RKO (cell line): ENCODE results near the gene DPYSL4.

ENCODE experiments used
- DNase-seq: peaks from one replicate; pipeline ENCODE4 v3.0.0-alpha.2; 2016; ENCODE audit warnings: low spot score

The DPYSL4 gene

DNA sequence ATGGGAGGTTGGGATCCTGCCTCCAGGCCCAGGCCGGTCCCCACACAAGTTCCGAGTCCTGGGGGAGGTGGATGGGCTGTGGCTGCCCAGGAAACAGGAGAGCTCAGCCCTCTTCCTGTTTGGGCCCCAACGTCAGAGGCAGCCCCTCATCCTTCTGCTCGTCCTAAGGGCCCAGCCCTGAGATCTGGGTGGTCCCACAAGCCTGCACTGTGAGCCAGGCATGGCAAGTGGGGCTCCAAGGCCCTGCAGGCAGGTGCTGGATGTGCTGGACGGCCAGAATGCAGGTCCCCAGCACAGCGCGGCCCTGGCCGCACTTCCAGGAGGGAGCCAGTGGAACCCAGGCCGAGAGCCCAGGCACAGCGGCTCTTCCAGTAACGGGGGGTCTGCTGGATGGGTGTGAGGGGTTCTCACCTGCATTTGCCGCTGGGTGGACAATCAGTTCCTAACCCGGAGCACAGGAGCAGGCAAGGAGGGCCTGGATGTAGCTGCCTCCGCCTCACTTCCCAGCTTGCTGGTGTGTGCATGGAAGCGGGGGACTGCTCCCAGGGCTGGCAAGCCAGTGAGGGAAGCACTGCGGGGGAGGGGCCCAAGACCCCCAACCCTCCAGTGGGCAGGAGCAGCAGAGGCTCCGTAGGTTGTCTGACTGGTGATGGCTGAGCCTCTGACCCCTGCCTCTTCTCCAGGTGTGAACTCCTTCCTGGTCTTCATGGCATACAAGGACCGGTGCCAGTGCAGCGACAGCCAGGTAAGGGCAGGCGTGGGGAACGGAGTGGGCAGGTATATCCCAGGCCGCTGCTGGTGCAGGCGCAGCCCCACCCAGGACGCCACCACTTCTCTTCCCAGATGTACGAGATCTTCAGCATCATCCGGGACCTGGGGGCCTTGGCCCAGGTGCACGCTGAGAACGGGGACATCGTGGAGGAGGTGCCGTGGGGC, 9.7 kb downstream of the DPYSL4 start:
- no peak for DNase-seq

DNA sequence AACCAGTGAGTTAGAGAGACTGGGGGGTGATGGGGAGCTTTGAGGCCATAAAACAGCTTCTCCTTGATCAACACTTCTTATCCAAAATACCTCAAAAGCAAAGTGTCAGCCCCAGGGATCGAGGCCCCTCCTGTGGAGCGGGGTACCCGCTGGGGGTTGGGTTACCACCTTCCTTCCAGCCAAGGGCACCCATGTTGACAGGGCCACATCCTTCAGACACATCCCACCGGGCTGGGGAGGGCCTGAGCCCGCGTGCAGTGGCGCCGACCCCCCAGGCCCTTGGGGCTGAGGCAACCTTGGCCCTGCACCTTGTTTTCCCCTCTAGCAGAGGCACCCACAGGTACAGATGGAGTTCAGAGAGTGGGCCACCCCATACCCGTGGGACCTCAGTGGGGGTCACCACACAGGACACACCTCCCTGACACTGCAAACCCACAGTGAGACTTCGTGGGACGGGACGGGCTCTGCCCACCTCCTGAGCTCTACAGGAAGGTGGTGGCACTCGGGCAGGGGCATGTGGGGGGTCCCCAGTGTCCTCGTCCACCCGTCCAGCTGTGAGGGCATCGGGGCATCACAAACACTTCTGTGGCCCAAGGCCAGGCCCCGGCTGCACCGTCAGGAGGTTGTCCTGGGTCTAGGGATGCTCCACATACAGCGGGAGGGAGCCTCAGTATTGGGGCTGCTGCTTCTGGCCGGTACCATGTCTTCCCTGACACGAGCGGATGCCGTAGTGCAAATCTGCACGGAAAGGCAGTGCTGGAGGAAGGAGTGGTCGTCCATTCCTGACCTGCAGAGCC, 10.7 kb downstream of the DPYSL4 start:
- no peak for DNase-seq

DNA sequence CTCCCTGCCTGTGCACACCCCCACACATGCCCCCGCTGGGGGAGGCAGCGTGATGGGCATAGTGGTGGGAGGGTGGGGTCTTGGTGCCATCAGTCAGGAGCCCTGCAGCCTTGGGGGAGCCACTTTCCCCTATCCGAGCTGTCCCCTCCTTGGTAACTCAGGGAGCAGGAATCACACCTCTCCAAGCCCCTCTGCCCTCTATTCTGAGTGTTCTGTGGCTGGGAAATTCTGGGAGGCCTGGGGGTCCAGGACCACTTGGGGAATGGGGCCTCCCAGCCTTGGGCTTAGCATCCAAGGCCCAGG, 11.3 kb downstream of the DPYSL4 start:
- no peak for DNase-seq

DNA sequence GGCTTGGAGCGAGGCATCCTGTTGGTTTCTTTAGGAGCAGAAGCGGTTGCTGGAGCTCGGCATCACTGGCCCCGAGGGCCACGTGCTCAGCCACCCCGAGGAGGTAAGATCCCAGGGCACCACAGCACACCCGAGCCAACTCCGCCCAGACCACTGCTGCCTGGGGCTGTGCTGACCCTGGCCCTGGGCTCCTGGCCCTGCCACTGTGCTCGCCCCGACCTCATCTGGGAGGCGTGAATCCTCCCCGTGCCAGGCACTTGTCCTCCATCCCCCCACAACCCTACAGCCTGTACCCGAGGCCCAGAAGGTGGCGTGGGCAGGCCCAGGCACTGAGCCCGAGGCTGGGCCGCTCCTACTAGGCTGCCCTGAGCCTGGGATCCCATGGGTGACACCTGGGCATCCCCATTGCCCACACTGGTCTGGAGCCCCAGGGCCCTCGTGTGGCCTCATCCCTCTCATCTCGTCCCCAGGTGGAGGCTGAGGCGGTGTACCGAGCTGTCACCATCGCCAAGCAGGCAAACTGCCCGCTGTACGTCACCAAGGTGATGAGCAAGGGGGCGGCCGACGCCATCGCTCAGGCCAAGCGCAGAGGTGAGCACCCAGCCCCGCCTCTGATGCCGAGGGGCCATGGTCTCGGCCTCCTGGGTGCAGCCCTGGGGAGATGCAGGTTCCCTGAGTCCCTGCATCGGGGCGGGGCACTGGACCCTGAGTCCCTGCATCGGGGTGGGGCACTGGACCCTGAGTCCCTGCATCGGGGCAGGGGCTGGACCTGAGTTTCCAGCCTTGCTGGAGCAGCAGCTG, 11.8 kb downstream of the DPYSL4 start:
- DNase-seq = no peak

DNA sequence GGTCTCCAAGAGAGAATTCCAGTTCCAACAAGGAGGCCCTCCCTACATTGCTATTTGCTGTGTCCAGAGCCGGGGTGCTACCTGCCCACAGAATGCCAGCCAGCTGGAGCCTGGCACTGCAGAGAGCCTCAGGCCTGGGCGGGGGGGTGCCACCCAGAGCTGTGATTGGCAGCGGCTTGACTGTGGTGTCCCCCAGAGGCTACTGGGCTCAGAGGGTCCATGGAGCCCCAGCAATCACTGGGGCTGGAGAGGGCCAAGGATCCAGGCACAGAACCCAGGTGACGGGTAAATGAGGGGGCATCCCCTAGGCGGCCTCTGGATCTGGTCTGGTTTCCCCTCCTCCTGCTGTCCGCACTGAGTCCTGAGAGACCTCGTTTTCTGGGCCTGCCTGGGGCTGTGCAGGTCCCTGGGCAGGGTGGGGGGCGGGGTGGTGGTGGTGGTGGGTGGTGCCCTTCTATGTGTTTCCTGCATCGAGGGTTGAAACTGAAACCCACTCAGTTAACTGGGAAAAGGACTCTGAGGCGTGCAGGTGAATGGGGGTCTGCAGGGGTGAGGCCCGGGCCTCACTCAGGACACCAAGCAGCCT, 12.6 kb downstream of the DPYSL4 start:
- no peak for DNase-seq

DNA sequence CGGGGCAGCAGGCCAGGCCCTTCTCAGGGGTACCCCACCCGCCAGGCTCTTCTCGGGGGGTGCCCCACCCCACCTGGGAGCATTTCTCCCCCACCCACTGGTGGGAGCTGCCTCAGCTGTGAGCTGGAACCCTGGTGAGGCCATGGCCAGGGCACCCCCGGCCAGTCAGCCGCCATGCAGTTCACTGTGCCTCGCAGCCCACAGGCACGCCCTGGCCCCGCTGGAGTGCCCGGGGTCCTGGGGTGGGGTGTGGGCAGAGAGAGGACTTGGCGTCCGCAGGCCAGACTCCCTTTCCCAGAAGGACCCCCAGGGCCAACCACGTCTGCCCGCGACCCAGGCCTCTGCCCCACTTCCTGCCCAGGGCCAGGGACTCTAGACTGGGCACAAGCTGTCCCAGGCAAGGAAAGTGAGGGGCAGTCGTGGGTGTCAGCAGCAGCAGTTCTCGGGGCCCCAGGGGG, 13.1 kb downstream of the DPYSL4 start:
- no peak for DNase-seq

DNA sequence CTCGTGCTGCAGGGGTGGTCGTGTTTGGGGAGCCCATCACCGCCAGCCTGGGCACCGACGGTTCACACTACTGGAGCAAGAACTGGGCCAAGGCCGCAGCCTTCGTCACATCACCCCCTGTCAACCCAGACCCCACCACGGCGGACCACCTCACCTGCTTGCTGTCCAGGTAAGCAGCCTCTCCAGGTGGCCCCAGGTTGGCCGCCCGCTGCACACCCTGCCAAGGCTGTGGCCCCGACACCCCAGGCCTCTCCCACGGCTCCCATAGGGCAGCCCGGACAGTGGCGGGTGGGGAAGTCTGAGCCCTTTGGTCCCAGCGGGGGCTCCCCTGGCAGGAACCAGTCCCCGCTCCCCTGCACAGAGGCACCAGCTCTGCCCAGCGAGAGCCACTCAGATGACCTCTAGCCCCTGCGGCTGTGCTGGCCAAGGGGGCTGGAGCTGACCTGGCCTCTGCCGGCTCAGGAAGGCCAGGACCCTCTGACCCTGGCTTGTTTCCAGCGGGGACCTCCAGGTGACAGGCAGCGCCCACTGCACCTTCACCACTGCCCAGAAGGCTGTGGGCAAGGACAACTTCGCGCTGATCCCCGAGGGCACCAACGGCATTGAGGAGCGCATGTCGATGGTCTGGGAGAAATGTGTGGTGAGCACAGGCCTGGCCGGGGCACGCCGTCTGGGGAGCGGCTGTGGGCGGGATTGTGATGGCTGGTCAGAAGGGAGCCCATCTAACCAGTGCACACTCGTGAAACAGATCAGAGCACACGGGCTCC, 13.8 kb downstream of the DPYSL4 start:
- no peak for DNase-seq

DNA sequence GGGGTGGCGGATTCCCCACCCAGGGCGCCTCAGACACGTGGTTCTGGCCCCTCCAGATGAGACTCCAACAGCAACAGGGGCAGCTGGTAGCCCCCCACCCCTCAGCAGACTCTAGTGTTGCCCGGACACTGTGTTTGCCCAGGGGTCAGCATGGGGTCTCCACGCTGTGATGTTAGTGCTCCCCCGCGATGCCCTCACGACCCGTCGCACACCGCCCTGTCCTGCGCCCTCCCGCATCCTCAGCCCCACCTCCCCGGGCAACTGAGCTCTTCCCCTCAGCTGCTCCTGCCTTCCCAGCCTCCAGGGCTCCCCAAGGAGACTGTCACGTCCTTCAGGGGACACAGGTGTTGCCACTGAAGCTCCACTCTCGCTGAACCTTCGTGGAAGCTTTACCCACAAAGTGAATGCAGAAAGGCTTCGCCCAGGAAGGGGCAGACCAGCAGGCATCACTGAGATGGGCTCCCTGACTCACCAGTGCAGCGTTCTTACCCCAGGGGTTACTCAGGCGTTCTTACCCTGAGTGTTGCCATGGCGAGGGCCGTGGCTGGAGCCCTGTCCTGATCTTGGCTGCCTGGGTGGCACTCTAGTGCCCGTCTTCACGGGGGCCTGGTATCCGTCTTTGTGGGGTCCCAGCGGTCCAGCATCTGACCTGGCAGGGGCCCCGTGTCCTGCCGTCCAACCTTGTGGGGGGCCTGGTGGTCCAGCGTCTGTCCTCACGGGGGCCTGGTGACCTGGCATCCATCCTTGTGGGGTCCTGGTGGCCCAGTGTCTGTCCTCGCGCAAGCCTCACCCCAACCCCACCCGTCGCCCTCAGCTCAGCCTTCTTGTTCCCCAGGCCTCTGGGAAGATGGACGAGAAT, 14.6 kb downstream of the DPYSL4 start:
- no peak for DNase-seq

DNA sequence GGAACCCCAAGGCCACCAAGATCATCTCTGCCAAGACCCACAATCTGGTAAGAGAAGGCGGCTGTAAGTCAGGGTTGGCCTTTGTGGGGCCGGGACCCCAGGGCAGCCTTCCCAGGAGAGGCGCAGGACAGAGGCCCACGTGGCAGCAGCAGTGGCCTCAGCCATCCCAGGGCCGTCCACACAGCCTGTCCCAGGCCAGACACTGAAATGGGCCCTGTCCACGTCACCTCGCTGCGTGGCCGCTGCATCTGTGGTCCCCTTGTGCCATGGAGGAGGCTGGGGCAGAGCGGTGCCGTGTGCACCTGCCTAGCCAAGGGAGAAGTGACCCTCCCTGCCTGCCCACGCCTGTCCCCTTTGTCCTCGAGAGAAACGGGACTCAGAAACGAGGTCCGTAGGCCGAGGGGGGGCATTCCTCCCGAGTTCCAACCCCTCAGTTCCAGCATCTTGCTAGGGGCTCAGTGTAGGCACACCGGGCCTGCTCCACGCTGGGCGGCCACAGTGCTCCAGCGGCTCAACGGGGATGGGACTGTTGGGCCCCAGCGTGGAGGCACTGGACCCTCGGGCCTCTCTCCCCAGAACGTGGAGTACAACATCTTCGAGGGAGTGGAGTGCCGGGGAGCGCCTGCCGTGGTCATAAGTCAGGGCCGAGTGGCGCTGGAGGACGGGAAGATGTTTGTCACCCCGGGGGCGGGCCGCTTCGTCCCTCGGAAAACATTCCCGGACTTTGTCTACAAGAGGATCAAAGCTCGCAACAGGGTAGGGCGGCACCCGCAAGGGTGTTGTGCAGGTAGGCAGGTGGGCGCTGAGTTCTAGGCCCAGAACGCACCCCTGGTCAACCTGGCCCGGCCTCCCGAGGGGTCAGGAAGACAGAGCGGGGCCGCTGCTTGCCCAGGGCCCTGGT, 15.6 kb downstream of the DPYSL4 start:
- no peak for DNase-seq

DNA sequence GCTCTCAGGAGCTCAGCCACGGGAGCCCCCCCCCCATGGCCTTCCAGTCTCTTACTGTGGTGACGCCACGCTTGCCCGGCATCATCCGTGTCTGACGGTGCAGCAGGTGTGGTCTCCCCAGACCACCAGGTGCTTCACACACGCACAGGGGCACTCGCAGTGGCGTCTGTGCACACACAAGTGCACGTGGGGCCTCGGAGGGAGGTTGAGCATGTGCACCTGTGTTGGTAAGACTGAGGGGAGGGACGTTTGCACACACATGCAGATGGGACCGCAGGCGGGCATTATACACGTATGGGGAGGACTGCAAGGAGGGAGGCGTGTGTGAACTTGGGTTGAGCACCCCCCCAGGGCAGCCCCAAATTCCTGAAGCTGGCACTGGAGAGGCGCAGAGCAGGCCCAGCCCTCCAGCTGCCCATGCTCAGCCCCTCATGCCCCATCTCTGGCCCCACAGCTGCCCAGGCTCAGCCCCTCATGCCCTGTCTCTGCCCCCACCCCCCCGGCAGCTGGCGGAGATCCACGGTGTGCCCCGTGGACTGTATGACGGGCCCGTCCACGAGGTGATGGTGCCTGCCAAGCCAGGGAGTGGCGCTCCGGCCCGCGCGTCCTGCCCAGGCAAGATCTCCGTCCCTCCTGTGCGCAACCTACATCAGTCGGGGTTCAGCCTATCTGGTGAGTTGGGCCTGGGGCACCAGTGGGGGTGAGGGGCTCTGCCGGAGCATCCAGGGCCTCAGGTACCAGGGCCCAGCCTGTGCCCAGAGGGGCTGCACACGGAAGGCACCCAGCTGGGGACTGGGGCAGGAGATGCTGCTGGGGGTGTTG, 16.7 kb downstream of the DPYSL4 start:
- no peak for DNase-seq

DNA sequence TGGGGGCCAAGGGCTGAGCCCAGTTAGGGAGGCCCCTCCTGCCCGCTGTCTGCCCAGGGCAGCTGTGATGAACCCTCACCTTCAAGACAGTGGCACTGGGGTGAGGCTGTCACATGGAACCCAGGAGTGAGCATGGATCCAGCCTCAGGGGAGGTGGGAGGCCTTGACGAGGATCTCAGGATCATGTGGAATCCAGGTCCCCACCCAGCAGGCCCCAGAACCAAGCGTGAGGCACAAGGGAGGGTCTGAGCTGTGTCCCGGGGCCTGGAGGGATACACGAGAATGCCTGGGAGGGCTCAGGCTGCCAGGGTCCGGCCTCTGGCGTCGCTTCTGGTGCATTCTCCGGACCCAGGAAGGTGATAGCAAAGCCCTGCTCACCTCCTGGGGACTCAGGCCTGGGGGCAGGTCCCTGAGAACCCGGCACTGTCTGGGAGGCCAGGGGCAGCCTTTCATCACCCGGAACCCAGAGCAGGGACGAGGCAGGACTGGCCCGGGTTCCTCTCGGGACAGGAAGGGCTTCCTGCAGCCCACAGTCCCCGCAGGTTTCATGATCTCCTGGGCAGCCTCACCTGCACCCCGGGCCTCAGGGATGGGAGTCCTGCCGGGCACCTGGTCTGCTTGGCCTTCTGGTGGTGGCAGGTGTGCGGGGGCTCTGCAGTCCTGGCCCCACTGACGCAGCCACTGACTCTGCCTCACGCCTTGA, 17.5 kb downstream of the DPYSL4 start:
- no peak for DNase-seq

DNA sequence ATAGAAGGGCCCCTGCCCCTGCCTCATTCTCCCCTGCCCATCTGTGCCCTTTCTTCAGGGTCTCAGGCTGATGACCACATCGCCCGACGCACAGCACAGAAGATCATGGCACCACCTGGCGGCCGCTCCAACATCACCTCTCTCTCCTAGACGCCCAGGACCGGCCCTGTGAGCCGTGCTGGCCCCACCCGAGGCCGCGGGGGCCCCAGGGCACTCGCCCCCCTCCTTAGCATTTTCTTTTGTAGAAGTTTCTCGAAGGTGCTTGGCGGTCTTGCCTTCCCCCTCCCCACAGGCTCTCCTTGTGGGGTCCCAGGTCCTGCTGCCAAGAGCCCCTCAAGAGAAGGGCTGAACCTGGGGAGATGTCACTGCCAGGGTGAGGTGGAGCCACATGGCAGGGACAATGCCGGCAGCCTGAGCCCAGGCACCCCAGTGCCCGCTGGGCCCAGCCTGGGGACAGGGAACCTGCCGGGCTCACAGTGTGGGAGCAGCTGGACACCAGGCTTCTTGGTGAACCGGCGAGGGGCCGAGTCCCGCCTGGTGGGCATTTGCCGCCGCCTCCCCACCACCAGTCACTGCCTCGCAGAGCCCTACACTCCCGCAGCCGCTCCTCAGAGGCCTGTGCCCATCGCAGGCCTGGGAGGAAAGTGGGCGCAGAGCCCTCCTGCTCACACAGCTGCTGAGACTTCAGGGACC, 18.2 kb downstream of the DPYSL4 start:
- no peak for DNase-seq

DNA sequence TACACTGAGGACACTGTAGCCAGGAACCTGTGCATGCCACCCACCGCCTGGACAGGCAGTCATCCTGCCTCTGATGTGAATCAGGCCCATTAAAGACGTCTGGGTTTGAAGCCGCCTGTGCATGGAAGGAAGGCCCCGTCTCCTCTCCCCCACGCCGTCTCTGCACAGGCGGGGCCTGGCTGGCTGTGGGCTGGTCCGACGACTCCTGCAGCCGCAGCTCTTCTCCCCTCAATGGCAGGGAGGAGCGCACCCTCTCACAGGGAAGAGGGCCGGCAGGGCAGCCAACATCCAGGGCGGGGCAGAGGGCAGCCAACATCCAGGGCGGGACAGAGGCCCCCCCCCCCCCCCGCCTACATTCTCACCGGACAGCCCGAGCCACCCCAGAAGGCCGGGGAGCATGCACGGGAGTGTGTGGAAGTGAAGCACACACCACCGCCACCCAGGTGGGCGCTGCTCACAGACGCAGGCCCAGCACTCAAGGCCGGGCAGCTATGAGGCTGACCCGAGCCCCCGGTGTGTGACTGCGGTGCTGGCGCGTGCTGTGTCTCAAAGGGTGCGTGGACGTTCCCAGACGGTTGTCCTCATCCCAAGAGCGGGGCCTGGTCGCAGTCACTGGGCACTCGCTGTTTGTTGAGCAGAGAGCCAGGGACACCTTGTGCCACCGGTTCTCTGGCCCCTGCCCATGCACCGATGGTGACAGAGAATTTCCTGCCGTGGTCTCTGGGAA, 19.1 kb downstream of the DPYSL4 start:
- no peak for DNase-seq

DNA sequence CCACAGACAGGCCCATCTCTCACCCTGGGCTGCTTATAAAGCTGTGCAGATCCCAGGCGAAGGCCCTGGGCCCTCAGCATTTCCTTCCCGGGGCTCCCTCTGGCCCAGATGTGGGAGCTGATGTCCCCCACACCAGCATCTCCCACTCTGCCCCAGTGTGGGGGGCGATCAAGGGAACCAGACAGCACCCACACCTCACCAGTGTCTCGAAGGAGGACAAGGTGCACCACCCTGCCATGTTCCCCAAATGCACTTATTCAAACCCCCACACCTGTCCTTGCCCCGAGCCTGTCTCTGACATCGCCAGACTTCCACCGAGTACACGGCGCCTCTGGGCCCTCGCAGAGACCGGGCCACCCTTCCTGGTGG, 19.6 kb downstream of the DPYSL4 start:
- no peak for DNase-seq

DNA sequence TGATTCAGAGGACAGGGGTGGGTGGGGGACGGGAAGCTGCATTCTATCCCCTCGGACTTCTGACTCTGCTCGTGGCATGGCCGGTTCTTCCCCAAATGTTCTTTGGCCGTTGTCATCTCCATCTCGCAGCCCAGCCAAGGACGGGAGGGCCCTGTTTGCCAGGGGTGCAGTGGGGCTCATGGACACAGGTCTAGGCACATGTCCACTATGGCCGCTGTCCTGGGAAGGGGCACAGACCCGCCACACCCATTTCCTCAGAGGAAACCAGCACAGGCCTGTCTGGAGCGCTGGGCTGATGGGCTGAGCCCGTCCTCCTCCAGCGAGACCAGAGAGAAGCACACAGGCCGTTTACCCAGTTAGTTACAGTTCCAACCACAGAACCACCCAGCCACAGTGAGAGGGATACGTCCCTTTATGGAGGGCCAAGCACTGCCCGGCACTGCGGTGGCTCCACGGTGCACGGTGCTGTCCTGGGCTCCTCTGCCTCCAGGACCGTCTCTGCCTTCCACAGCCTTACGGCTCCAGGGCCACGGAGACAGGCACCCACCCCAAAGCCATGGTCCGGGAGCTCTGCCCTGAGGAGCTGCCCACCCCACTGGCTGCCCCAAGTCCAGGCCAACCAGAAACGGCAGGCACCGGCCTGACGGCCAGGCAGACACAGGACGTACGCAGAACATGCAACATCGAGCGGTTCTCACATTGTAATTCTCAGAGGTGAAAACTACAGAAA, 20.2 kb downstream of the DPYSL4 start:
- no peak for DNase-seq
